CD4-positive, alpha-beta T cell treated with Interleukin-6 for 4 hours (primary cell): ENCODE data around the gene MAP3K8.
A peak's percentile ranks its signal among the peaks of the same experiment; 100 is the strongest.

Experiments used
- DNase-seq: peaks from one replicate; pipeline ENCODE4 v3.0.0-alpha.2; 2020; ENCODE audit warnings: mixed read lengths

The MAP3K8 gene

DNA sequence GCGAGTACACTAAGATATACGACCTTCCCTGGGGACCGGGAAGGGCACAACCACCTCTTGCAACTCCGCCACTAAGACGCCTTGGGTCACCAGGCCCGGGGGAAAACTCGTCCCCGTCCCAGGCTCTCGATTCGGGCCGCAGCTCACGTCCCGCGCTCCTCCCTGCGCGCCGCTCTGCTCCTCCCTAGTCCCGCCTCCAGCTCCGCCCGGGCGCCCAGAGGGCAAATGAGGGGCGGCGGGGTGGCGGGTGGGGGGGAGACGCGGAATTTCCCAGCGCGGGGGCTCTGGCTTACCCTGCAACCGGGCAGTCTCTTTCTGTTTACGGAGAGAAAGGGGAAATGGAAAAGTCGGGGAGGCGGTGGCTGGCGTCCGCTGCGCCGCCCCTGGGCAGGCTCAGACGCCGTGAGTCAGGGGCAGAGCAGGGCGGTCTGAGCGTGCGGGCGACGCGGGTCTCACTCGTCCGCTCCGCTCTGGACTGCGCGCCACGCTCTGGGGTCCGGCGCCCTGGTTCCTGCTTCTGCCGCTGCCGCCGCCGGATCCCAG is at the start of gene MAP3K8:
Gene MAP3K8 (plus strand): TSS at position 455 of the 543 bp plus-strand sequence. CDS start 4,755 bp downstream, outside the sequence.
- peak; percentile 83 for DNase-seq

DNA sequence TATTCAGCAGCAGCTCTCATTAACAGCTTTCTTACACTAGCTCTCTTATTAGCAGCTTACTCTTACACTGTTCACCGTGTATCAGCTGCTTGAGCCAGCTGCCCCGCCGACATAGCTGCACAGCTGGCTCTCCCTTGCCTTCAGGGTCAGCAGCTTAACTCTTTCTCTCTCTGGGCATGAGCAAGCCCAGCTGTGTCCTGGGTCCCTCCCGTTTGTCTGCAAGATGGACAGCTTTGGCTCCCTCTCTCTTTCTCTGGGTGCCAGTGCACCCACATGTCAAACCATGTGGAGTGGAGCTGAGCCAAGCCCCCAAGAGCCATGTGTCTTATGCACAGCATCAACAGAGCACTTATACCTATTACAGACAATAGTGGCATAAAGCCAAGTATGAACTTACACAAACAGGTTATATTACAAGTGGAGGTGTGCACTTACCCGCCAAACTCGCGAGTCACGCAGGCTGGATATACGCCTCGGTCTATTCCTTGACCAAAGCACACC is 49.2 kb upstream of the MAP3K8 start:
- no peak for DNase-seq

GRCh38 chr10:30386801-30387588 is 47.0 kb upstream of the MAP3K8 start:
- no peak for DNase-seq

- DNase-seq, result no peak
These were observed 46.2 kb upstream of the MAP3K8 start for GRCh38 chr10:30387646-30388243.

DNA sequence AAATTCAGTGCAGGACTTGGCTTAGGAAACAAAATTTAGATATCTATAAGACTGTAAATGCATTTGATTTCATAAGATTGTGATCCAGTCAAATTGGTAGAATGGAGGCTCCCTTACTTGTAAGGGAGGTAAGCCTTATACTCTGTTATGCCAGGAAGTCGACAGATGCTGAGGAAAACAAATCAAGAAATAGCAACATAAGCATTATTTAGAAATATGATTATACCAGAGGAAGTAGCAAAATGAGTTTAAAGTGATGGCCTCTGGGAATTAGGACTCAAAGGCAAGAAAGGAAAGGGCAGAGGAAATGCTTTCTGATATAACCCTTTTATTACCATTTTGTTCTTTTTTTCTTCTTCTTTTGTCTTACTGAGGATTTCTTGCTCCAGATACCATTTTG is 44.4 kb upstream of the MAP3K8 start:
- no peak for DNase-seq

GRCh38 chr10:30390207-30390606 is 43.8 kb upstream of the MAP3K8 start:
- no peak for DNase-seq

- DNase-seq, result no peak
These were observed 42.7 kb upstream of the MAP3K8 start for GRCh38 chr10:30391266-30391665.

DNA sequence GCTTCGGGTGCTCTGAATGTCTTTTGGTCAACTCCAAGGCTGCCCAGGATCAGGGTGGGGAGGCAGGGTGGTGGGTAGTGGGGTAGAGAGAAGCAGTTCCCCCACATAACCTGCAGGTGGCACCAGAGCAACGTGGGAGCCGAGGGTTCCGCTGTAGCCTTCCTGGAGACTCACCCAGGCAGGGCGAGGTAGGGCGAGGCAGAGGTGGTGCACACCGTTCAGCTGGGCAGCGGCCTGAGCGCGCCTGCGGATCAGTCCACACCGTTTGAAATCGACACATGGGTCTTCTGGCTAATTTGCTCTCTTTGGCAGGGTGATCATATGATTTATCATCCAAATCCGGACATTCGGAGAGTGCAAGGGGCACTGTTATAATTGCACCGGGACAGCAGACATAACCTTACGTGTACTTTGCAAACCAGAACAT is 41.4 kb upstream of the MAP3K8 start:
- DNase-seq, result peak; percentile 78

DNA sequence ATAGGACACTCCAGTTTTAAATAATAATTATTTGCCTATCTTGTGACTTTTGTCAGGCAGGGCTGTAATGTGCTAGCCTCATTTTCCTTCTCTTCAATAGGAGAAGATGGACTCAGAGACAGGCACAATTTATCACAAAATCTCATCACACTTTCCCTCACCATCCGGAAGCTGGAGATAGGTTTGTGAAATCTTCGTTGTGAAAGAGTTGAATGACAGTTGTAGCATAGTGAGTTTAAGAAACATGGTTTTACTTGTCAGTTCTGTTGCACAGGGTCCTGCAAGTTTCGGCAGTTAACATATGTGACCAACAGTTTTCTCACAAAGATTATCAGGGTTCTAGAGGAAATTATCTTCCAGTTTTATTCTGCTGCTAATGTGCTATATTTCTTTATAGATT is 37.7 kb upstream of the MAP3K8 start:
- no peak for DNase-seq

GRCh38 chr10:30396698-30397097 is 37.3 kb upstream of the MAP3K8 start:
- DNase-seq, result no peak

DNA sequence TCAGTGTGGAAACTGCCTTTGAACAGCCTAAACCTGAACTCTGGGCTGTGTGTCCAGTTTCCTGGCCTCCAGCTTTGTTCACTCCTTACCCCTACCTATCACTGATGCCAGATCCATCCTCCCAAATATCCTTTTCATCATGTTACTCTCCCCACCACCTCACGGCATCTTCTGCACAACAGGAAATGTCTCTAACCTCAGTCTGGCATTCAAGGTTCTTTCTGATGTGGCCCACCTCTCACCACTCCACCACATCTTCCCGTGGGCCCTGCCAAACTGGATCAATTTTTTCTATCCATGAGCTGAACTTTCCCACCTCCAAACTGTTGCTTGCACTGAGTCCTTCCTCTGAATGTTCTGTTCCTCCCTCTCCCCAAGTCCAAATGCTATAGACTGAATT is 35.8 kb upstream of the MAP3K8 start:
- DNase-seq, result peak; percentile 32

DNA sequence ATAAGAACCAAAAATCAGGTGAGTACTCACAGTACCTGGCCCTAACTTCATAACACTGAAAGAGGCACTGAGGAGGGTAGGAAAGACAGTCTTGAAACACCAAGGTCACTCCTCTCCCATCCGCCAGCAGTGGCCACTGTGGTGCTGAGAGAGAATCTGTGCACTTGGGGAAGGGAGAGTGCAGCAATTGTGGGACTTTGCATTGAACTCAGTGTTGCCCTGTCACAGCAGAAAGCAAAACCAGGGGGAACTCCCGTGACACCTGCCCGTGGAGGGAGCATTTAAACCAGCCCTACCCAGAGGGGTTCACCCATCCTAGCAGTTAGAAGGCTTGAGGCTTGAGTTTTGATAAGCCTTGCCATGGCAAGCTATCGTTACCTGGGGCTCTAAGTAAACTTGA is 35.2 kb upstream of the MAP3K8 start:
- DNase-seq, result no peak

DNA sequence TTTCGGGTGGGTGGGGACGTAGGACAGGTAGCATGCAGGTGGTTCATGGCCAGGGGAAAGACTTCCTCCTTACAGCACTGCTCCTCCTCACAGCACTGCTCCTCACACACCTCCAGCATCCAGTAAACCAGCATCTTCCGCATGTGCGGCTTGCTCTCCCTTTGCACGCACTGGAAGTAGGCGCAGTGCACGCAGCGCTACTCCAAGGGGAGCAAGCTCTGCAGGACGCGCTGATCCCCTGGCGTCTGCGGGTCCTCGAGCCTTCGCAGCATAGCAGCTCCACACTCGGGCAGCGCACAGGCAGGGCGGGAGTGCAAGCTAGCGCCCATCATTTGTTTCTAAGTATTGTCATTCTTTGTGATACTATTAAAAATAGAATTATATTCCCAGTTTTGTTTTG is 30.5 kb upstream of the MAP3K8 start:
- no peak for DNase-seq

GRCh38 chr10:30404540-30404939 is 29.4 kb upstream of the MAP3K8 start:
- no peak for DNase-seq

GRCh38 chr10:30411263-30411662 is 22.7 kb upstream of the MAP3K8 start:
- no peak for DNase-seq

DNA sequence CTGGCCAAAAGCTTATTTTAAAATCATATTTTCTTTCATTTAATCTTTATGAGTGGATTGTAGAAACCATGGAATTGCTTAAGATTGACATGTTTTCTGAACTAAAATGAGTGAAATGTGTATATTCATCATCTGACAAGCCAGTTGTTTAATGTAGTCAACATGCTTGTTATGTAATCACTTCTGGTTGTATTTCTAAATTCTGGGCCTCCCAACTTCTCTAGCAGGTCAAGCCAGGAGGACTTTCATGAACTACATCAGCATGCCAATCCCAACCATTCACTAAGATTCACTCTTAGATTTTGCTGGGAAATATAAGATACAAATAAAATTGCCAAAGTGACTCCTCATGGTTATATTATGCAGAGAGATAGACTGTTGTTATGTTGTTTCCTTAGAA is 21.1 kb upstream of the MAP3K8 start:
- no peak for DNase-seq

GRCh38 chr10:30413996-30414576 is 19.9 kb upstream of the MAP3K8 start:
- DNase-seq, result peak; percentile 34

- DNase-seq, result no peak
These were observed 18.4 kb upstream of the MAP3K8 start for GRCh38 chr10:30415593-30415992.

GRCh38 chr10:30417301-30417700 is 16.7 kb upstream of the MAP3K8 start:
- DNase-seq, result no peak

GRCh38 chr10:30420266-30420665 is 13.7 kb upstream of the MAP3K8 start:
- DNase-seq, result no peak

- DNase-seq, result no peak
These were observed 13.2 kb upstream of the MAP3K8 start for GRCh38 chr10:30420766-30421165.

GRCh38 chr10:30422151-30422695 is 11.8 kb upstream of the MAP3K8 start:
- DNase-seq, result no peak

DNA sequence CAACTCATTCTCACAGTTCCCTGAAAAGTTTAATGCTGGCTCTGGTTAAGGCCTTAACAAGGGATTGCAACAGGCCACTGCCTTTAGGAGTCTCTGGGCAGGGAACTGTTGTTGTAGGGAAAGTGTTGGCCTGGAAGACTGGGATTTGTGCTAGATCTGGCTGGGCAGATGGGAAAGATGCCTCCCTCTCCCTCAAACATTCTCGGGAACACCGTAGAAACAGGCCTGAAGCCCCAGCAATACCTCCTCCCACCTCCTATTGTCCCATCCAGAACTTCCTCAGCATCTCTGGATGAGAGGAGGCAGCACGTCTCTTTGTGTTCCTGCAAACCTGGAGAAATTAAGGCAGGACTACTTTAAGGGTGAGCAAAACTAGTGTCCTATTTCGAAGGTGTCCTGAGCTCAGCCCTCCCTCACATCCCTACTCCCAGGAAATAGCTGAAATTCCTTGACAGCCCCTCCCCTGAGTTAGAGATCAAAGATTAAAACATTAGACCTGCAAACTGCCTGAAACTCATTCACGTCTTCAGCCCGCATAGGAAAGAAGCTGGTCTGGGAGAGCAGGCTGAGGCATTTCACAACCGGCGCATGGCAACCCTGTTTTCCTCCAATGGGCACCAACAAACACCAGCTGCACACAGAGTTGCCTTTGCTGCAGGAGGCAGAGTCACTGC is 10.9 kb upstream of the MAP3K8 start:
- DNase-seq, result no peak
